K562 (cell line): ENCODE measurements around the gene HPCAL1. TPM values are rescaled to one million over a fixed set of nuclear protein-coding genes. Genes with fewer than 3 reads are reported as not detected.
A peak's percentile ranks its signal among the peaks of the same experiment; 100 is the strongest.

ENCODE experiments used
- ATAC-seq: fragments of 200-7000 bp; cut with Tn5 transposase; 3 replicates; pipeline ENCODE4 v1.9.1; 2020; ENCODE audit warnings: moderate library complexity
- BruUV-seq: library from RNA; stranded (reverse); fragments of 400-500 nt; replicated peaks from 2 replicates; lab custom pipeline; 2021; lab: Mats Ljungman, UMichigan
- CTCF ChIA-PET: fragments of 300-600 bp; formaldehyde crosslinking; extraction: SDS; loops from one replicate; lab custom pipeline; 2021; ENCODE audit warnings: low intra/inter-chr PET ratio; lab: Yijun Ruan, JAX
- POLR2A ChIA-PET: fragments of 300-600, 350-650 bp; sonication (Branson Sonifier 250); formaldehyde crosslinking; extraction: SDS; loops from one replicate; lab custom pipeline; 2021; ENCODE audit warnings: antibody characterized with exemption, inconsistent platforms; lab: Yijun Ruan, JAX
- DNase-seq, 4 experiments: peaks; one replicate each; pipeline versions ENCODE4 v3.0.0 to v3.0.0-alpha.2; 2011 to 2018; ENCODE audit warnings: low spot score in 3 of 4, mixed read lengths in 3 of 4; ENCODE audit errors: extremely low read depth in 1 of 4
- FAIRE-seq: peaks from 2 replicates; lab custom pipeline; 2011; peaks lifted over from hg19 to GRCh38; lab: Jason Lieb, UNC
- H2AFZ ChIP-seq: 2 replicates; pipeline ENCODE4 v1.6.0; 2011; ENCODE audit warnings: low read depth, low read length, control low read depth, inconsistent platforms
- H3K27ac ChIP-seq: fragments of 200-600 bp; 3 replicates; pipeline ENCODE4 v1.8.0; 2011; ENCODE audit warnings: low read depth, mild to moderate bottlenecking, control low read depth, inconsistent platforms, low read length, moderate library complexity, mixed read lengths; ENCODE audit errors: extremely low read depth
- H3K27me3 ChIP-seq, 2 experiments: fragments of 300-600 bp in 1 of 2; 2 replicates in 1 of 2; 3 replicates in 1 of 2; pipeline versions ENCODE4 v1.6.0 to v1.8.0; 2011; ENCODE audit warnings: inconsistent platforms in 2 of 2, low read length in 2 of 2, mild to moderate bottlenecking in 1 of 2, mixed read lengths in 1 of 2, moderate library complexity in 1 of 2; ENCODE audit not compliant: control insufficient read depth in 2 of 2, insufficient read depth in 2 of 2
- H3K36me3 ChIP-seq: fragments of 300-600 bp; 3 replicates; pipeline ENCODE4 v1.8.0; 2011; ENCODE audit warnings: mild to moderate bottlenecking, low read length, inconsistent platforms; ENCODE audit not compliant: control insufficient read depth, insufficient read depth
- H3K4me1 ChIP-seq, 2 experiments: fragments of 200-600 bp in 1 of 2; replicated peaks in 1 of 2; 2 replicates in 1 of 2; 3 replicates in 1 of 2; pipeline versions ENCODE4 v1.5.1 to v1.8.0; 2011; ENCODE audit warnings: inconsistent platforms in 2 of 2, low read length in 2 of 2, mild to moderate bottlenecking in 1 of 2, mixed read lengths in 1 of 2, moderate library complexity in 1 of 2; ENCODE audit not compliant: control insufficient read depth in 2 of 2, insufficient read depth in 2 of 2
- H3K4me2 ChIP-seq: 2 replicates; pipeline ENCODE4 v1.6.1; 2011; ENCODE audit warnings: low read length, control low read depth, inconsistent platforms, mixed read lengths; ENCODE audit not compliant: insufficient read depth
- H3K4me3 ChIP-seq: fragments of 200-600 bp; sonication (generic), shearing (Covaris generic); 2 replicates; pipeline ENCODE4 v1.5.1; 2016; ENCODE audit warnings: control low read depth, inconsistent platforms
- H3K79me2 ChIP-seq: fragments of 200-600 bp; 3 replicates; pipeline ENCODE4 v1.8.0; 2011; ENCODE audit warnings: low read length, inconsistent platforms; ENCODE audit not compliant: control insufficient read depth, insufficient read depth
- H3K9ac ChIP-seq, 2 experiments: 2 replicates each; pipeline versions ENCODE4 v1.6.0 to v1.6.1; 2011; ENCODE audit warnings: low read depth in 2 of 2, low read length in 2 of 2, control low read depth in 1 of 2, inconsistent platforms in 1 of 2, mild to moderate bottlenecking in 1 of 2, mixed read lengths in 1 of 2; ENCODE audit not compliant: insufficient read depth in 1 of 2
- H3K9me1 ChIP-seq: one replicate; pipeline ENCODE4 v1.6.0; 2011; ENCODE audit warnings: inconsistent platforms, mild to moderate bottlenecking, low read length, moderate library complexity; ENCODE audit not compliant: control insufficient read depth, insufficient read depth
- H3K9me3 ChIP-seq: replicated peaks from 2 replicates; pipeline ENCODE4 v1.5.1; 2011; ENCODE audit warnings: low read depth, low read length, inconsistent platforms; ENCODE audit not compliant: control insufficient read depth, insufficient read depth
- H4K20me1 ChIP-seq: replicated peaks from 2 replicates; pipeline ENCODE4 v1.6.1; 2011; ENCODE audit warnings: low read length, inconsistent platforms, mixed read lengths; ENCODE audit not compliant: control insufficient read depth, insufficient read depth
- CEBPG ChIP-seq, 3 experiments: fragments of 200-800 bp in 1 of 3; sonication (Bioruptor generic) in 1 of 3; sonication (generic) in 1 of 3; formaldehyde crosslinking in 1 of 3; IDR thresholded peaks in 2 of 3; conservative IDR thresholded peaks in 1 of 3; 2 replicates each; pipeline versions ENCODE4 v1.6.1 to v1.8.0; 2016 to 2022; ENCODE audit warnings: missing compliant biosample characterization in 2 of 3, missing genetic modification characterization in 2 of 3, mild to moderate bottlenecking in 1 of 3, missing genetic modification reagents in 1 of 3
- EWSR1 ChIP-seq: fragments of 450-650 bp; IDR thresholded peaks from 2 replicates; pipeline ENCODE4 v1.6.1; 2018; ENCODE audit warnings: borderline replicate concordance, mild to moderate bottlenecking, low read depth, moderate library complexity; ENCODE audit not compliant: partially characterized antibody
- JUND ChIP-seq, 2 experiments: IDR thresholded peaks; 2 replicates in 1 of 2; 3 replicates in 1 of 2; pipeline ENCODE4 v1.6.1; 2011; ENCODE audit warnings: borderline replicate concordance in 2 of 2, low read depth in 2 of 2, low read length in 2 of 2, improper control_type of control experiment in 1 of 2, missing biosample characterization in 1 of 2, missing genetic modification characterization in 1 of 2, missing genetic modification reagents in 1 of 2
- KDM2B ChIP-seq: fragments of 250-450 bp; sonication (Bioruptor Pico); IDR thresholded peaks from 2 replicates; pipeline ENCODE4 v1.8.0; 2021; ENCODE audit warnings: mild to moderate bottlenecking, moderate library complexity
- MAFF ChIP-seq: IDR thresholded peaks from 2 replicates; pipeline ENCODE4 v1.6.1; 2012; ENCODE audit warnings: low read length, improper control_type of control experiment
- NFIC ChIP-seq: fragments of 450-650 bp; IDR thresholded peaks from 2 replicates; pipeline ENCODE4 v1.6.1; 2017; ENCODE audit warnings: mild to moderate bottlenecking, inconsistent platforms
- OTX1 ChIP-seq: fragments of 450-650 bp; formaldehyde crosslinking; IDR thresholded peaks from 2 replicates; pipeline ENCODE4 v1.4.0; 2022; ENCODE audit warnings: mild to moderate bottlenecking
- POLR3G ChIP-seq: IDR thresholded peaks from 2 replicates; pipeline ENCODE4 v1.6.1; 2011; ENCODE audit not compliant: insufficient read length, insufficient replicate concordance; ENCODE audit errors: extremely low read depth
- PRDM10 ChIP-seq: fragments of 450-650 bp; IDR thresholded peaks from 2 replicates; pipeline ENCODE4 v1.6.1; 2018; ENCODE audit not compliant: partially characterized antibody
- PURB ChIP-seq: sonication (generic); formaldehyde crosslinking; IDR thresholded peaks from 2 replicates; pipeline ENCODE4 v1.9.0; 2021; ENCODE audit warnings: low read depth, mild to moderate bottlenecking, missing genetic modification reagents
- RB1 ChIP-seq: fragments of 450-650 bp; IDR thresholded peaks from 2 replicates; pipeline ENCODE4 v1.6.1; 2017; ENCODE audit warnings: low read depth, mild to moderate bottlenecking
- RFX5 ChIP-seq: IDR thresholded peaks from 2 replicates; pipeline ENCODE4 v1.6.1; 2011; ENCODE audit warnings: low read depth, mild to moderate bottlenecking, improper control_type of control experiment, low read length
- RUNX1 ChIP-seq: sonication (generic); IDR thresholded peaks from 2 replicates; pipeline ENCODE4 v1.6.1; 2016; ENCODE audit warnings: antibody characterized with exemption, low read depth
- SAP30 ChIP-seq: fragments of 200-600 bp; sonication (generic); IDR thresholded peaks from 2 replicates; pipeline ENCODE4 v1.6.1; 2012; ENCODE audit warnings: borderline replicate concordance, low read depth, mild to moderate bottlenecking, moderate library complexity, low read length, control low read depth, inconsistent platforms; ENCODE audit not compliant: insufficient read depth, poor library complexity, severe bottlenecking
- SMARCE1 ChIP-seq: fragments of 450-650 bp; IDR thresholded peaks from 2 replicates; pipeline ENCODE4 v1.7.1; 2016; ENCODE audit warnings: mild to moderate bottlenecking
- TBL1XR1 ChIP-seq, 2 experiments: IDR thresholded peaks; 2 replicates each; pipeline ENCODE4 v1.6.1; 2012; ENCODE audit warnings: improper control_type of control experiment in 2 of 2, low read length in 2 of 2, mild to moderate bottlenecking in 1 of 2
- ZNF175 ChIP-seq: fragments of 200-800 bp; sonication (Bioruptor generic); IDR thresholded peaks from 2 replicates; pipeline ENCODE4 v1.6.1; 2016; ENCODE audit warnings: low read depth, mild to moderate bottlenecking, missing genetic modification characterization, missing compliant biosample characterization
- ZNF696 ChIP-seq: fragments of 250-450 bp; sonication (Bioruptor Pico); conservative IDR thresholded peaks from 2 replicates; pipeline ENCODE4 v1.4.0; 2020; ENCODE audit warnings: mild to moderate bottlenecking, moderate library complexity
- ZNF778 ChIP-seq: fragments of 450-650 bp; formaldehyde crosslinking; IDR thresholded peaks from 2 replicates; pipeline ENCODE4 v1.4.0; 2020; ENCODE audit warnings: mild to moderate bottlenecking, moderate library complexity
- WGBS: fragments of 100-300 bp; shearing (Covaris generic); methylation state at CpG from one replicate; pipeline ENCODE4 v1.1.6; 2016; ENCODE audit warnings: low coverage, mixed read lengths; ENCODE audit not compliant: insufficient coverage; ENCODE audit errors: missing lambda C conversion rate; 5-methylcytosine and 5-hydroxymethylcytosine counted together
- in situ Hi-C: fragments of 300-500 bp; cut with MboI; formaldehyde crosslinking; loops from 4 replicates; pipeline ENCODE4 v1.15.0; 2018; ENCODE audit warnings: inconsistent platforms, mixed read lengths
- intact Hi-C: fragments of 100-400 bp; cut with micrococcal nuclease; formaldehyde crosslinking; loops from 2 replicates; pipeline ENCODE4 v1.14.2; 2022
- polyA plus RNA-seq, 8 experiments: library from polyadenylated mRNA; depleted of rRNA in 4 of 8; stranded (reverse) in 5 of 8; unstranded in 3 of 8; fragments of >200 nt; fragmentation: Nextera tagmentation in 2 of 8; fragmentation: Illumina TruSeq in 1 of 8; extraction: Ambion mirVana in 2 of 8; extraction: Trizol in 1 of 8; gene quantifications; 2 replicates each; pipeline versions ENCODE4 v1.2.1 to v1.2.3, GENCODE V29; 2011 to 2014; ENCODE audit warnings: inconsistent platforms in 1 of 8, missing spikeins in 1 of 8
- total RNA-seq, 7 experiments: library from RNA; depleted of rRNA in 6 of 7; stranded (reverse); fragments of >200 nt in 6 of 7; fragmentation: Illumina TruSeq in 2 of 7; extraction: Trizol in 2 of 7; gene quantifications; 2 replicates each; pipeline versions ENCODE4 v1.2.1 to v1.2.3, GENCODE V29; 2011 to 2021; ENCODE audit warnings: low replicate concordance in 1 of 7

The HPCAL1 gene
- total and polyA plus RNA-seq, 9 of the 15 experiments (the other 6 are each of a cell fraction or from before 2014, with no cell fraction given): 2.7 to 65.5 (median 23.9) TPM

GRCh38 chr2:10297959-10298531 lies 4.7 kb upstream of the HPCAL1 start:
- Histone ChIP-seq H2AFZ (peak overlapping the region; percentile 86), H3K9ac (peak overlapping the region; percentile 36 to 77; a peak in 2 of 4 replicates), H3K79me2 (peaks cover 3% of the 10 kb centered on the region), H3K4me1 (peaks cover 25 to 27% of the 10 kb centered on the region in 2 experiments), H3K9me3 (peaks cover 7% of the 10 kb centered on the region), H3K4me2 (peak overlapping the region; percentile 56), H3K27ac (peak overlapping the region; percentile 57), H4K20me1 (no peaks in the 10 kb centered on the region), H3K4me3 (no peak overlapping the region), H3K9me1 (peaks cover 2% of the 10 kb centered on the region), H3K36me3 (no peaks in the 10 kb centered on the region), H3K27me3 (no peaks in the 10 kb centered on the region)
- DNase-seq: peak in 3 of 4 experiments; percentile 37 to 82 (median 75)
- FAIRE-seq: peak; percentile 70
- POLR2A ChIA-PET: interaction anchor here (0.6 to 1.7 kb wide), 3 partner anchors 9 to 344 kb away, joined by 3 to 4 read pairs (median 3); no protein-coding TSS in a partner anchor
- WGBS: 7% methylated on average over 7 of the region's 7 CpGs
- in situ Hi-C loops (no loop called here), intact Hi-C loops (no loop called here)
- CTCF ChIA-PET: interaction anchor here (0.6 kb wide), 1 partner anchor 14 kb away, joined by 3 read pairs; no protein-coding TSS in a partner anchor
- no TSS peak for BruUV-seq
- no peak for ATAC-seq
- TF ChIP-seq POLR3G (no peak), JUND (IDR thresholded peaks at IDR 0.05; ENCODE audit: borderline replicate concordance, low read depth, low read length) (peak; percentile 92), JUND (tag; IDR thresholded peaks at IDR 0.05; ENCODE audit: borderline replicate concordance, low read depth, low read length) (peak; percentile 69; the same call in 1 of the 3 replicates), RB1 (no peak), ZNF778 (CRISPR knock-in tag) (no peak), KDM2B (no peak), MAFF (no peak), ZNF175 (peak; percentile 90), SMARCE1 (peak; percentile 81), PRDM10 (peak; percentile 20), TBL1XR1 (IDR thresholded peaks at IDR 0.05; ENCODE audit: low read length in 2 of 2) (0 out of 4 replicates have a peak, but pooled peaks of 1 of the 2 experiments have one; percentile 27), SAP30 (no peak), CEBPG (CRISPR knock-in tag; IDR thresholded peaks at IDR 0.05) (no peak), CEBPG (tag; conservative IDR thresholded peaks at IDR 0.05 in 1 of 2, IDR thresholded peaks at IDR 0.05 in 1 of 2) (no peak; a peak in 2 of 4 replicates), EWSR1 (no peak), ZNF696 (no peak), PURB (no peak), RUNX1 (no peak), RFX5 (no peak), OTX1 (CRISPR knock-in tag) (no peak), NFIC (no peak)
